C4-2B (cell line): ENCODE data around the gene IL18.

Source experiments
- H3K27ac ChIP-seq: fragments of 450-650 bp; 2 replicates; pipeline ENCODE4 v1.5.1; 2017
- CTCF ChIP-seq: fragments of 450-650 bp; conservative IDR thresholded peaks from 2 replicates; pipeline ENCODE4 v1.5.1; 2017; ENCODE audit warnings: mild to moderate bottlenecking
- ZFX ChIP-seq: fragments of 450-650 bp; IDR thresholded peaks from 2 replicates; pipeline ENCODE4 v1.6.1; 2017

The IL18 gene

GRCh38 chr11:112159098-112160065, 4.5 kb downstream of the IL18 start:
- no peak overlapping the region for H3K27ac ChIP-seq
- TF ChIP-seq ZFX, result no peak
- no peak for TF ChIP-seq CTCF

- H3K27ac ChIP-seq, result no peak overlapping the region
These were observed 6.7 kb downstream of the IL18 start for GRCh38 chr11:112156956-112157766.

GRCh38 chr11:112156153-112156955, 7.5 kb downstream of the IL18 start:
- H3K27ac ChIP-seq, result no peak overlapping the region
- TF ChIP-seq ZFX (no peak), CTCF (no peak)

More at GRCh38 chr11:112156956-112157766, 6.7 kb downstream of the IL18 start:
- TF ChIP-seq CTCF (no peak), ZFX (no peak)

GRCh38 chr11:112150517-112150916, 13.4 kb downstream of the IL18 start:
- no peak overlapping the region for H3K27ac ChIP-seq
- TF ChIP-seq ZFX, result no peak
- TF ChIP-seq CTCF, result no peak

- TF ChIP-seq ZFX, result no peak
- TF ChIP-seq CTCF, result no peak
- no peak overlapping the region for H3K27ac ChIP-seq
These were observed 20.3 kb downstream of the IL18 start for GRCh38 chr11:112143597-112143996.

GRCh38 chr11:112134473-112134872, 29.4 kb downstream of the IL18 start:
- H3K27ac ChIP-seq, result no peak overlapping the region
- no peak for TF ChIP-seq CTCF
- no peak for TF ChIP-seq ZFX
